H1 (cell line): ENCODE data around the gene PNLDC1. TPM values are rescaled to one million over a fixed set of nuclear protein-coding genes. Genes with fewer than 3 reads are reported as not detected.
A peak's percentile ranks its signal among the peaks of the same experiment; 100 is the strongest.

Experiments used
- CTCF ChIA-PET: fragments of 300-600 bp; sonication (Branson Sonifier 250); formaldehyde crosslinking; loops from one replicate; lab custom pipeline; 2021; ENCODE audit not compliant: partially characterized antibody; lab: Charles Lee
- POLR2A ChIA-PET: fragments of 300-600 bp; sonication (Branson Sonifier 250); formaldehyde crosslinking; loops from one replicate; lab custom pipeline; 2021; ENCODE audit warnings: inconsistent platforms; ENCODE audit not compliant: partially characterized antibody; lab: Charles Lee
- DNase-seq, 2 experiments: peaks; one replicate each; pipeline versions ENCODE4 v3.0.0 to v3.0.0-alpha.2; 2010 to 2022; ENCODE audit warnings: low spot score in 2 of 2, low read depth in 1 of 2, mixed read lengths in 1 of 2
- FAIRE-seq: peaks from 2 replicates; lab custom pipeline; 2011; peaks lifted over from hg19 to GRCh38; lab: Jason Lieb, UNC
- H2AFZ ChIP-seq: 2 replicates; pipeline ENCODE4 v1.8.1; 2012; ENCODE audit warnings: low read length, inconsistent platforms
- H2AK5ac ChIP-seq: 2 replicates; pipeline ENCODE4 v1.6.1; 2013; ENCODE audit warnings: low read depth, low read length
- H2BK120ac ChIP-seq: replicated peaks from 2 replicates; pipeline ENCODE3; 2013; ENCODE audit warnings: low read depth, low read length, inconsistent platforms
- H2BK12ac ChIP-seq: 2 replicates; pipeline ENCODE4 v1.6.1; 2013; ENCODE audit warnings: low read depth, low read length
- H2BK15ac ChIP-seq: 2 replicates; pipeline ENCODE4 v1.6.1; 2013; ENCODE audit warnings: low read length
- H2BK20ac ChIP-seq: 2 replicates; pipeline ENCODE4 v1.6.1; 2013; ENCODE audit warnings: low read length
- H2BK5ac ChIP-seq: 2 replicates; pipeline ENCODE4 v1.6.1; 2013; ENCODE audit warnings: low read depth, low read length
- H3K14ac ChIP-seq: 2 replicates; pipeline ENCODE4 v1.6.1; 2013; ENCODE audit warnings: inconsistent platforms; ENCODE audit not compliant: insufficient read length
- H3K18ac ChIP-seq: 2 replicates; pipeline ENCODE4 v1.6.1; 2013; ENCODE audit warnings: low read length; ENCODE audit errors: extremely low read depth
- H3K23ac ChIP-seq: 2 replicates; pipeline ENCODE4 v1.6.1; 2013; ENCODE audit warnings: inconsistent platforms; ENCODE audit not compliant: insufficient read length
- H3K23me2 ChIP-seq: 2 replicates; pipeline ENCODE4 v1.6.1; 2013; ENCODE audit warnings: low read depth, low read length
- H3K27ac ChIP-seq: 2 replicates; pipeline ENCODE4 v1.6.1; 2011; ENCODE audit warnings: low read depth, low read length, inconsistent platforms
- H3K27me3 ChIP-seq, 4 experiments: replicated peaks in 1 of 4; 1 replicate in 1 of 4; 2 replicates in 3 of 4; pipeline versions ENCODE4 v1.6.1 to v1.8.1; 2011 to 2013; ENCODE audit warnings: low read length in 3 of 4, mild to moderate bottlenecking in 3 of 4, inconsistent platforms in 2 of 4, mixed read lengths in 2 of 4, moderate library complexity in 1 of 4; ENCODE audit not compliant: control insufficient read depth in 3 of 4, insufficient read depth in 3 of 4; ENCODE audit errors: extremely low read depth in 1 of 4
- H3K36me3 ChIP-seq, 4 experiments: 2 replicates each; pipeline versions ENCODE4 v1.6.1 to v1.8.1; 2011 to 2013; ENCODE audit warnings: mild to moderate bottlenecking in 4 of 4, low read length in 3 of 4, moderate library complexity in 2 of 4, control low read depth in 1 of 4, inconsistent platforms in 1 of 4; ENCODE audit not compliant: insufficient read depth in 4 of 4, control insufficient read depth in 2 of 4
- H3K4ac ChIP-seq: replicated peaks from 2 replicates; pipeline ENCODE3; 2013; ENCODE audit warnings: low read length, low read depth, mixed read lengths, inconsistent platforms; ENCODE audit not compliant: insufficient read length
- H3K4me1 ChIP-seq, 4 experiments: replicated peaks in 1 of 4; 1 replicate in 1 of 4; 2 replicates in 3 of 4; pipeline versions ENCODE4 v1.6.1 to v1.8.1; 2011 to 2013; ENCODE audit warnings: low read length in 3 of 4, inconsistent platforms in 2 of 4, mixed read lengths in 1 of 4; ENCODE audit not compliant: insufficient read depth in 4 of 4, control insufficient read depth in 3 of 4
- H3K4me2 ChIP-seq, 2 experiments: 2 replicates each; pipeline versions ENCODE4 v1.6.1 to v1.8.1; 2011 to 2013; ENCODE audit warnings: low read depth in 2 of 2, low read length in 2 of 2, control low read depth in 1 of 2, inconsistent platforms in 1 of 2, mild to moderate bottlenecking in 1 of 2; ENCODE audit not compliant: insufficient read depth in 1 of 2
- H3K4me3 ChIP-seq, 4 experiments: fragments of 200-600, 300-600 bp in 1 of 4; sonication (generic), shearing (Covaris generic), sonication (Bioruptor Twin) in 1 of 4; 2 replicates each; pipeline versions ENCODE4 v1.5.1 to v1.8.1; 2011 to 2016; ENCODE audit warnings: low read length in 4 of 4, low read depth in 3 of 4, control low read depth in 2 of 4, inconsistent platforms in 2 of 4, mild to moderate bottlenecking in 2 of 4, mixed read lengths in 1 of 4, moderate library complexity in 1 of 4; ENCODE audit not compliant: insufficient read depth in 2 of 4; ENCODE audit errors: extremely low read depth in 1 of 4
- H3K56ac ChIP-seq: replicated peaks from 2 replicates; pipeline ENCODE3; 2013; ENCODE audit warnings: low read depth, mild to moderate bottlenecking, mixed read lengths, low read length, inconsistent platforms; ENCODE audit not compliant: insufficient read length
- H3K79me1 ChIP-seq: 2 replicates; pipeline ENCODE4 v1.6.1; 2013; ENCODE audit warnings: low read depth, low read length, control low read depth
- H3K79me2 ChIP-seq, 2 experiments: 2 replicates each; pipeline versions ENCODE4 v1.6.1 to v1.8.1; 2012 to 2013; ENCODE audit warnings: low read length in 2 of 2, mild to moderate bottlenecking in 2 of 2, inconsistent platforms in 1 of 2; ENCODE audit not compliant: insufficient read depth in 2 of 2, control insufficient read depth in 1 of 2
- H3K9ac ChIP-seq, 4 experiments: replicated peaks in 1 of 4; 1 replicate in 1 of 4; 2 replicates in 3 of 4; pipeline versions ENCODE4 v1.6.1 to v1.8.1; 2011 to 2013; ENCODE audit warnings: low read depth in 3 of 4, low read length in 3 of 4, control low read depth in 2 of 4, mild to moderate bottlenecking in 2 of 4, moderate library complexity in 2 of 4, inconsistent platforms in 1 of 4; ENCODE audit errors: extremely low read depth in 1 of 4
- H3K9me3 ChIP-seq, 2 experiments: 2 replicates each; pipeline versions ENCODE4 v1.6.1 to v1.8.1; 2012 to 2013; ENCODE audit warnings: mild to moderate bottlenecking in 2 of 2, moderate library complexity in 2 of 2, control low read depth in 1 of 2, inconsistent platforms in 1 of 2, low read depth in 1 of 2, low read length in 1 of 2, mixed read lengths in 1 of 2; ENCODE audit not compliant: insufficient read depth in 2 of 2
- H4K20me1 ChIP-seq, 2 experiments: replicated peaks in 1 of 2; 2 replicates each; pipeline versions ENCODE3 to v1.8.1; 2011 to 2013; ENCODE audit warnings: inconsistent platforms in 2 of 2, low read length in 2 of 2, mild to moderate bottlenecking in 1 of 2; ENCODE audit not compliant: insufficient read depth in 2 of 2, control insufficient read depth in 1 of 2
- H4K5ac ChIP-seq: 2 replicates; pipeline ENCODE4 v1.6.1; 2013; ENCODE audit warnings: low read length, low read depth, mixed read lengths, inconsistent platforms; ENCODE audit not compliant: insufficient read length
- H4K8ac ChIP-seq: 2 replicates; pipeline ENCODE4 v1.8.0; 2013; ENCODE audit warnings: mild to moderate bottlenecking, moderate library complexity, low read length, inconsistent platforms; ENCODE audit not compliant: insufficient read depth; ENCODE audit errors: extremely low read depth
- H4K91ac ChIP-seq: replicated peaks from 2 replicates; pipeline ENCODE3; 2013; ENCODE audit warnings: low read length, mixed read lengths, inconsistent platforms; ENCODE audit not compliant: insufficient read length
- CTCF ChIP-seq, 3 experiments: IDR thresholded peaks; 1 replicate in 2 of 3; 2 replicates in 1 of 3; pipeline versions ENCODE4 v1.5.1 to v1.6.1; 2011; ENCODE audit warnings: low read length in 3 of 3, mild to moderate bottlenecking in 3 of 3, inconsistent platforms in 2 of 3, low read depth in 1 of 3, moderate library complexity in 1 of 3; ENCODE audit not compliant: insufficient read depth in 1 of 3; ENCODE audit errors: control extremely low read depth in 1 of 3
- JUND ChIP-seq: IDR thresholded peaks from 2 replicates; pipeline ENCODE4 v1.6.1; 2011; ENCODE audit warnings: mild to moderate bottlenecking, improper control_type of control experiment, low read length
- NANOG ChIP-seq: IDR thresholded peaks from 2 replicates; pipeline ENCODE4 v1.6.1; 2011; ENCODE audit warnings: low read length, low read depth, mild to moderate bottlenecking, inconsistent platforms; ENCODE audit not compliant: insufficient read depth, poor library complexity, severe bottlenecking
- POLR2AphosphoS5 ChIP-seq: IDR thresholded peaks from 2 replicates; pipeline ENCODE4 v1.6.1; 2011; ENCODE audit warnings: low read depth, low read length
- WGBS, 2 experiments: shearing (Covaris generic) in 1 of 2; methylation state at CpG; one replicate each; pipeline versions ENCODE4 v1.1.6 to v1.1.7; 2013 to 2015; ENCODE audit warnings: low lambda C conversion rate in 2 of 2, mixed read lengths in 2 of 2, inconsistent platforms in 1 of 2, low coverage in 1 of 2, missing lambda C conversion rate in 1 of 2; ENCODE audit not compliant: insufficient replicate concordance in 2 of 2, insufficient coverage in 1 of 2, insufficient read length in 1 of 2; ENCODE audit errors: extremely low coverage in 1 of 2, missing lambda C conversion rate in 1 of 2; 5-methylcytosine and 5-hydroxymethylcytosine counted together
- polyA plus RNA-seq, 7 experiments: library from polyadenylated mRNA; depleted of rRNA in 3 of 7; stranded (reverse) in 5 of 7; unstranded in 2 of 7; fragments of >200 nt in 5 of 7; fragments of 200-250 nt in 2 of 7; gene quantifications; 1 replicate in 5 of 7; 2 replicates in 1 of 7; 4 replicates in 1 of 7; pipeline versions ENCODE4 v1.2.1 to v1.2.3, GENCODE V29; 2011 to 2013; ENCODE audit warnings: missing spikeins in 2 of 7, mixed read lengths in 2 of 7
- total RNA-seq: library from RNA; stranded (reverse); fragmentation: NEBNext Ultra II Directional; extraction: Animal tissue kit (Norgen Biotek cat#: 25700); gene quantifications from 2 replicates; pipeline ENCODE4 v1.2.1, GENCODE V29; 2021

Gene PNLDC1
- total and polyA plus RNA-seq, 2 of the 8 experiments (the other 6 are each of a cell fraction or from before 2014, with no cell fraction given), result 0.15 to 0.34 TPM

- DNase-seq, result no peak
- Histone ChIP-seq H3K4me3 (no peak overlapping the region), H3K9me3 (no peaks in the 10 kb centered on the region), H3K79me2 (no peaks in the 10 kb centered on the region), H3K27ac (no peak overlapping the region), H3K27me3 (no peaks in the 10 kb centered on the region), H4K91ac (no peak overlapping the region), H3K18ac (peak overlapping the region; percentile 48; the same call in 1 of the 2 replicates), H3K23ac (no peak overlapping the region), H2BK120ac (no peak overlapping the region), H3K36me3 (no peaks in the 10 kb centered on the region), H2AFZ (no peak overlapping the region; the same call in 1 of the 2 replicates), H4K8ac (no peak overlapping the region), H3K4me1 (peaks cover 0 to 9% (median 4%) of the 10 kb centered on the region in 4 experiments; a peak in 4 of 7 replicates), H3K4ac (no peak overlapping the region), H3K9ac (no peak overlapping the region), H3K4me2 (no peak overlapping the region), H3K56ac (no peak overlapping the region), H2BK12ac (no peak overlapping the region), H2AK5ac (no peak overlapping the region), H4K20me1 (no peaks in the 10 kb centered on the region), H2BK5ac (no peak overlapping the region), H3K23me2 (no peaks in the 10 kb centered on the region; the same call in 1 of the 2 replicates), H4K5ac (no peak overlapping the region), H3K14ac (no peak overlapping the region), H2BK15ac (peak overlapping the region; percentile 46; the same call in 1 of the 2 replicates), H3K79me1 (no peaks in the 10 kb centered on the region), H2BK20ac (no peak overlapping the region)
- WGBS, 2 experiments, result 71% methylated on average over 8 of the region's 8 CpGs; no CpG with 5 or more reads in 1 of the 2 experiments
- ChIA-PET POLR2A (interaction anchor here (1.5 to 2.3 kb wide), 2 partner anchors 47 to 48 kb away, joined by 6 to 8 read pairs; partner anchors contain the start of gene TCP1), CTCF (interaction anchor here (0.6 to 1.3 kb wide), 3 partner anchors 15 to 33 kb away, joined by 3 to 4 read pairs (median 4); no protein-coding TSS in a partner anchor)
- TF ChIP-seq CTCF (IDR thresholded peaks at IDR 0.05; ENCODE audit: control extremely low read depth in 1 of 3, insufficient read depth in 1 of 3, low read depth in 1 of 3, low read length in 3 of 3) (no peak), JUND (no peak), POLR2AphosphoS5 (no peak), NANOG (no peak)
- no peak for FAIRE-seq
Observed at GRCh38 chr6:159837511-159837910, 37.4 kb downstream of the PNLDC1 start.
